HFF-Myc (cell line): ENCODE measurements around the gene HSDL1.

ENCODE experiments used
- DNase-seq: peaks from one replicate; pipeline ENCODE4 v3.0.0-alpha.2; 2011; ENCODE audit warnings: low read depth; ENCODE audit errors: extremely low read depth
- H3K4me3 ChIP-seq: replicated peaks from 2 replicates; pipeline ENCODE4 v1.5.1; 2011; ENCODE audit warnings: low read depth, mild to moderate bottlenecking, control low read depth, low read length
- TF ChIP-seq, protein P1 (sequence below): IDR thresholded peaks from 2 replicates; pipeline ENCODE4 v1.5.1; 2012; ENCODE audit warnings: mild to moderate bottlenecking, low read depth, low read length, control low read depth; ENCODE audit errors: missing control alignments

The HSDL1 gene

DNA sequence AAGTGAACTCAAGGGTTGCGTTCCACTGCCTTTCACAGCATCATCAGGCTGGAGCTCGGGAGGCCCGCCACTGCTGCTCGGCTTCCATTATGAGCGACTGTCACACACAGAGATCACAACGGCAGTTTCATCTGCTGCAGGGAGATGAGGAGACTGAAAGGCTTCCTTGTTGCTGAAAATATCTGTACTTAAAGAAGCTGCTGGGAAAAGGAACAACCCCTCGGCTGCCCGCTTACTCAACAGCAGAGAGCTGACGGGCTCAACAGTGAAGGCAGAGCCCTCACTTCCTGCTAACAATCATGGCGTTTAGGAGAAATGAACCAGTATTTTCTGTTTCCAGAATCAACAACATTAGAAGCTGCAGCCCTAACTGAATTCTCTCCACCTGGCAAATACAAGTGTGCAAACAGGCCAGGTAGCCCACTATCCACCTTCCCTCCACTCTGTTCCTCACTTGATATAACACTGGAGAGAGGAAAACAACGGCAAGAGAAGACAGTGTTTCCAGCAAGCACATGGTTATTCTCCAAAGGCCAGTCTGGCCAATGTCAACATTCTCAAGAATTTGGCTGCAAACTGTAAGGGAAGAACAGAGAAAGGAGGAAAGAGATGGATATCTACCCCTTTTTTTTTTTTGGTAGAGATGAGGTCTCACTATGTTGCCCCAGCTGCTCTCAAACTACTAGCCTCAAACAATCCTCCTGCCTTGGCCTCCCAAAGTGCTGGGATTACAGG lies 62.0 kb downstream of the HSDL1 start:
- DNase-seq = no peak
- H3K4me3 ChIP-seq = no peak overlapping the region
- TF ChIP-seq, protein P1, sequence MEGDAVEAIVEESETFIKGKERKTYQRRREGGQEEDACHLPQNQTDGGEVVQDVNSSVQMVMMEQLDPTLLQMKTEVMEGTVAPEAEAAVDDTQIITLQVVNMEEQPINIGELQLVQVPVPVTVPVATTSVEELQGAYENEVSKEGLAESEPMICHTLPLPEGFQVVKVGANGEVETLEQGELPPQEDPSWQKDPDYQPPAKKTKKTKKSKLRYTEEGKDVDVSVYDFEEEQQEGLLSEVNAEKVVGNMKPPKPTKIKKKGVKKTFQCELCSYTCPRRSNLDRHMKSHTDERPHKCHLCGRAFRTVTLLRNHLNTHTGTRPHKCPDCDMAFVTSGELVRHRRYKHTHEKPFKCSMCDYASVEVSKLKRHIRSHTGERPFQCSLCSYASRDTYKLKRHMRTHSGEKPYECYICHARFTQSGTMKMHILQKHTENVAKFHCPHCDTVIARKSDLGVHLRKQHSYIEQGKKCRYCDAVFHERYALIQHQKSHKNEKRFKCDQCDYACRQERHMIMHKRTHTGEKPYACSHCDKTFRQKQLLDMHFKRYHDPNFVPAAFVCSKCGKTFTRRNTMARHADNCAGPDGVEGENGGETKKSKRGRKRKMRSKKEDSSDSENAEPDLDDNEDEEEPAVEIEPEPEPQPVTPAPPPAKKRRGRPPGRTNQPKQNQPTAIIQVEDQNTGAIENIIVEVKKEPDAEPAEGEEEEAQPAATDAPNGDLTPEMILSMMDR = no peak

DNA sequence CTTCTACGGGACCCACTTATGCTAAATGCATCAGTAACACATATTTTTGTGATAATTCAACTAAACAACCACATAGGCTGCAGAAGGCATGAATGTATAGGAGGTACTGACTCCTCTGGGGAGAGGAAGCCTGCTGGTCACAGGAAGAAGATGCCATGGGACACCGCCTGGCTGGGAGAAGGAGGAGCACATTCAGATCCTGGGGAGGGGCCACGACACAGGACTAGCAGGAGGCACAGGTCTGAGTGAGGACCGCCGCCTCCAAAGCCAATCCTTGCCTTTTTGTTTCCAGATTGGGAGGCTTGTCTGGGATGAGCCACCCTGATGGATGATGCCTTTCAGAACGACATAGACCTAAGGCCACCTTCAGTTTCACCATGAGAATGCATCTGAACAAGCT lies 62.9 kb downstream of the HSDL1 start:
- no peak overlapping the region for H3K4me3 ChIP-seq
- DNase-seq = no peak
- TF ChIP-seq, protein P1 = no peak

DNA sequence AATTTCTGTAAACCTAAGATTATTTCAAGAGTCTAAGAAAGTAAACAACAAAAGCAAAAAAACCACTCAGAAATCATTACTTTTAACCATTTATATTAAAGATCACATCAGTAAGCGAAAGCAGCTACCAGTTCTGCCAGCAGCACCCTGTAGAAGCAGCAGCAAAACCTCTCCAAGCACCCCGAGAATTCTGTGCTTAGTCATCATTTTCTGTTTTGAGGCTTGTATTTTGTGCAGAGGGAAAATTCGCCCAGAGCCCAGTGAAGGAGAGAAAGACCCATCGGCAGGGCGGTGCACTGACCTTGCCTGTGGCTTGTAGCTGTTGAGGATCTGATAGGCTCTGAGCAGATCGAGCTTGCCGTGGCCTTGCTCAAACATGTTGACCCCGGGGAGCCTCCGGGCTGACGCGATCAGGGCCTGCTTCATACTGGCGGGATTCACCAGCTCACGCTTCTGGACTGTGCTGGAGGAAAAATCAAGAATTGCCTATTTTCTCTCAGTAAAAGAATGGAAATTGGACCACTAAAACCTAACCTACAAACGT lies 63.5 kb downstream of the HSDL1 start:
- H3K4me3 ChIP-seq = no peak overlapping the region
- no peak for DNase-seq
- TF ChIP-seq, protein P1 = no peak

DNA sequence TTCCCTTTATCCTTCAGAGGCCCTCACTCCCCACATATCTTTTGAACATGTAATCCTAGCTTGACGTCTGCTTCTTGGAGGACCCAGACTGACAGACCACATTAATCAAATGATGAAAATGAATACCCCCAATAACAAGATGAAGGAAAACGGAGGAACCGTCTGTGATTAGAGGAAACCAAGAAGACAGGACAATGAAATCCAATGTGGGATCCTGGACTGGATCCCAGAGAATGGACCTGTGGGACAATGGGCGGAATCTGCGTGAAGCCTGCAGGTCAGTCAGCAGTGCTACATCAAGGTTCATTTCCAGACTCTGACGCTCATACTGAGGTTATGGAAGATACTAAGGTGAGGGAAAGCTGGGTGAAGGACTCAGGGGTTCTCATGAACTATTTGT lies 64.2 kb downstream of the HSDL1 start:
- TF ChIP-seq, protein P1 = no peak

DNA sequence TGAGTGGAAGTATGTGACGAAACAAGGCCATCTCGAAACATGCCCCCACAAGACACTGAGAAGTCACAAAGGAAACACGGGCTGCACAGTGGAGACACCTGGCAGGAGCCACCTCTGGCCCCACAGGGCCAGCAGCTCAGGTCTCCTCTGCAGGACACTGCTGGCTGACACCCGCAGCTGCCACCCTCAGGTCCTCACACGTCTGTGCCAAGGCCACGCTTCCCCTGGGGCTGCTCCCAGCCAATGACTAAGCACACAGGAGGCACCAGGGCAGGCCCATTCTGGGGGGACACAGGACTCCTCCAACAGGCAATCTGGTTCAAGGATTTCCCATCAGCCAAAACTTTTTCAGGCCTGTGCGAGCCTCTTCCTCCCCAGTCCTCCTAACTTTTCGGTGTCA lies 64.6 kb downstream of the HSDL1 start:
- H3K4me3 ChIP-seq = no peak overlapping the region
- TF ChIP-seq, protein P1 = no peak
- DNase-seq = no peak

More for the DNA sequence above, 64.2 kb downstream of the HSDL1 start:
- H3K4me3 ChIP-seq = no peak overlapping the region
- DNase-seq = no peak

DNA sequence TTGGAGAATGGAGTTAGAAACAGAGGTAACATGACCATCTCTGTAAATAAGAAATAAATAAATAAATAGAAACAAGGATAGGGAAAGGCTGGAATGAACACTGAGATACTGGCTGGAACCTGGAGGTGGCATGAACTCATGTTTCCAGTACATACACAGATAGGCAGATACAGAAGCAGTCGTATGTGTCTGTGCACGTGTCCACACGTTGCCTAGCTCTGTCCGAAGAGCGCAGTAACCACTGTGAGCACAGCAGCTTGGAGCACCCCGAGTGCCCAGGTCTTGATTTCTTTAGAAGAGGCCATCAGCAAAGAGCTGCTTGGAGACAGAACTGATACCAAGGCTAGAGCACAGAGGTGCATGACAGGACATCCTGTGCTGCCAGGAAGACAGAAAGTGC lies 65.3 kb downstream of the HSDL1 start:
- no peak overlapping the region for H3K4me3 ChIP-seq
- no peak for DNase-seq
- TF ChIP-seq, protein P1 = no peak
